Measurements from ENCODE around the gene CSE1L.

- TF ChIP-seq MAX (IDR thresholded peaks at IDR 0.05; ENCODE audit: low read depth, low read length) (no peak), CTCF (IDR thresholded peaks at IDR 0.05; ENCODE audit: low read depth, low read length) (no peak), POLR2A (IDR thresholded peaks at IDR 0.05; ENCODE audit: extremely low read depth, insufficient read length) (no peak), MYC (IDR thresholded peaks at IDR 0.05; ENCODE audit: low read depth, low read length) (no peak)
Measured at GRCh38 chr20:49118307-49118706, 72.2 kb downstream of the CSE1L start.

All from NB4 (cell line).